ENCODE measurements around the gene DOCK9.

DNA sequence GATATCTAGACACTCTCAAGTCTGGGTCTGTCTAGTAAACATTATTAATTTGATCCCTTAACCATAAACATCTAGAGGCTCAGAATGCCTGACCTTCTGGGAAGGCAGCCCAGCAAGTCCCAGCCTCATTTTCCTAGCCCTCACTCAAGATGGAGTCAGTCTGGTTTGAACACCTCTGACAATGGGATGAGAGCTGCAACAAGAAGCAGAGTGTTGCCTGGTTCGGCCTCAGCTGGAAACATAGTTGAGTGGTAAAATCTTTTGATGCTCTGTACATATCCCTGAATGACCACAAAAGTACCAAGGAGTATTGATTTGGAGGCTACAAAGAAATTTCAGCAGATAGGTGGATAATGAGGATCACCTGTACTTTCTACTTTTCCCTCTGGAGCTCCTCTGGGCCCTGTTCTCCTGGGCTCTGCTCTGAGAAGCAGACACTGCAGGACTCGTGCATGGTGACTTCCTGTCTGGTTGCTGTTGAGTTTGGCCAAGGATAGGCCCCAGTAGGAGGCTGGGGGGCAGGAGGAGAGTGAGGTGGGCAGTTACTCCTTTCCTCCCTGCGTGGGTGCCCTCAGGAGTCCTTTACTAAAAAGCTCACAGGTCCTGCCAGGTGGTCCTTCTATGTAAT, 157.0 kb downstream of the DOCK9 start:
- TF ChIP-seq, protein P1, sequence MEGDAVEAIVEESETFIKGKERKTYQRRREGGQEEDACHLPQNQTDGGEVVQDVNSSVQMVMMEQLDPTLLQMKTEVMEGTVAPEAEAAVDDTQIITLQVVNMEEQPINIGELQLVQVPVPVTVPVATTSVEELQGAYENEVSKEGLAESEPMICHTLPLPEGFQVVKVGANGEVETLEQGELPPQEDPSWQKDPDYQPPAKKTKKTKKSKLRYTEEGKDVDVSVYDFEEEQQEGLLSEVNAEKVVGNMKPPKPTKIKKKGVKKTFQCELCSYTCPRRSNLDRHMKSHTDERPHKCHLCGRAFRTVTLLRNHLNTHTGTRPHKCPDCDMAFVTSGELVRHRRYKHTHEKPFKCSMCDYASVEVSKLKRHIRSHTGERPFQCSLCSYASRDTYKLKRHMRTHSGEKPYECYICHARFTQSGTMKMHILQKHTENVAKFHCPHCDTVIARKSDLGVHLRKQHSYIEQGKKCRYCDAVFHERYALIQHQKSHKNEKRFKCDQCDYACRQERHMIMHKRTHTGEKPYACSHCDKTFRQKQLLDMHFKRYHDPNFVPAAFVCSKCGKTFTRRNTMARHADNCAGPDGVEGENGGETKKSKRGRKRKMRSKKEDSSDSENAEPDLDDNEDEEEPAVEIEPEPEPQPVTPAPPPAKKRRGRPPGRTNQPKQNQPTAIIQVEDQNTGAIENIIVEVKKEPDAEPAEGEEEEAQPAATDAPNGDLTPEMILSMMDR (IDR thresholded peaks at IDR 0.05; ENCODE audit: poor library complexity): no peak
- TF ChIP-seq EZH2 (IDR thresholded peaks at IDR 0.05; ENCODE audit: borderline replicate concordance) (no peak), EZH2phosphoT487 (IDR thresholded peaks at IDR 0.05; ENCODE audit: low read depth, severe bottlenecking, unreplicated experiment) (no peak)

All from hepatocyte (in vitro differentiated cells).